ENCODE measurements around the gene NTRK1.

Gene NTRK1

GRCh38 chr1:156814571-156815260 is 45.9 kb upstream of the NTRK1 start:
- Mint-ChIP-seq H3K9me3 (no peaks in the 10 kb centered on the region), H3K4me3 (peak overlapping the region; percentile 75), H3K4me1 (peaks cover 58% of the 10 kb centered on the region), H3K27me3 (ENCODE audit: low read depth, poor library complexity) (peaks cover 44% of the 10 kb centered on the region), H3K36me3 (ENCODE audit: low read depth) (peaks cover 5% of the 10 kb centered on the region), H3K27ac (no peak overlapping the region)
- TF ChIP-seq, protein P1, sequence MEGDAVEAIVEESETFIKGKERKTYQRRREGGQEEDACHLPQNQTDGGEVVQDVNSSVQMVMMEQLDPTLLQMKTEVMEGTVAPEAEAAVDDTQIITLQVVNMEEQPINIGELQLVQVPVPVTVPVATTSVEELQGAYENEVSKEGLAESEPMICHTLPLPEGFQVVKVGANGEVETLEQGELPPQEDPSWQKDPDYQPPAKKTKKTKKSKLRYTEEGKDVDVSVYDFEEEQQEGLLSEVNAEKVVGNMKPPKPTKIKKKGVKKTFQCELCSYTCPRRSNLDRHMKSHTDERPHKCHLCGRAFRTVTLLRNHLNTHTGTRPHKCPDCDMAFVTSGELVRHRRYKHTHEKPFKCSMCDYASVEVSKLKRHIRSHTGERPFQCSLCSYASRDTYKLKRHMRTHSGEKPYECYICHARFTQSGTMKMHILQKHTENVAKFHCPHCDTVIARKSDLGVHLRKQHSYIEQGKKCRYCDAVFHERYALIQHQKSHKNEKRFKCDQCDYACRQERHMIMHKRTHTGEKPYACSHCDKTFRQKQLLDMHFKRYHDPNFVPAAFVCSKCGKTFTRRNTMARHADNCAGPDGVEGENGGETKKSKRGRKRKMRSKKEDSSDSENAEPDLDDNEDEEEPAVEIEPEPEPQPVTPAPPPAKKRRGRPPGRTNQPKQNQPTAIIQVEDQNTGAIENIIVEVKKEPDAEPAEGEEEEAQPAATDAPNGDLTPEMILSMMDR (IDR thresholded peaks at IDR 0.05), result no peak
- no peak for DNase-seq

DNA sequence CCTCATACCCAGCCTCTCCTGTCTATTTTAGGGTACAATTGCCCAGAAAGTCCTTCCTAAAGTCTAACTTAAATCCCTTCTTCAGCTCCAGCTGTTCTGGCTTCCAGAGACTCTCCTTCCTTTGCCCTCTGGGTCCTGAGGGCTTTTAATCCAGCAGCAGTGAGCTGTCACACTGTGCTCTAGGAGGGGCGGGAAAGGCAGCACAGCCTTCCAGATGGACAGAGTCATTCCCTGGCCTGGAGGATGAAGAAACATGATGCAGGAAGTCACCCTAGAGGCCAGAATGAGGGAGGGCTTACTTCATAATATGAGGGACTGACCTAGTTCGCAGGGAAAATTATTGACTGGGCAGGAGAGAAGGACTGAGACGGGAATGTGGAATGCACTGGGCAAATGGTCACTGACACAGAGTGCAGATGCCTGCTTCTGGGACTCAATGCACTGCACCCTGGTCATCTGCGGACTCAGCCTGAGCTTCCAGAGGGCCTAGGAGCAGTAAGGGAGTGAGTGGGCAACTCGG is 45.3 kb upstream of the NTRK1 start:
- H3K36me3 Mint-ChIP-seq (ENCODE audit: low read depth), result peaks cover 5% of the 10 kb centered on the region
- TF ChIP-seq, protein P1 (IDR thresholded peaks at IDR 0.05), result no peak
- peaks cover 5% of the 10 kb centered on the region for H3K9me3 Mint-ChIP-seq
- no peak for DNase-seq
- peaks cover 57% of the 10 kb centered on the region for H3K4me1 Mint-ChIP-seq
- H3K27me3 Mint-ChIP-seq (ENCODE audit: low read depth, poor library complexity), result peaks cover 46% of the 10 kb centered on the region
- no peak overlapping the region for H3K4me3 Mint-ChIP-seq
- H3K27ac Mint-ChIP-seq, result peak overlapping the region; percentile 85

DNA sequence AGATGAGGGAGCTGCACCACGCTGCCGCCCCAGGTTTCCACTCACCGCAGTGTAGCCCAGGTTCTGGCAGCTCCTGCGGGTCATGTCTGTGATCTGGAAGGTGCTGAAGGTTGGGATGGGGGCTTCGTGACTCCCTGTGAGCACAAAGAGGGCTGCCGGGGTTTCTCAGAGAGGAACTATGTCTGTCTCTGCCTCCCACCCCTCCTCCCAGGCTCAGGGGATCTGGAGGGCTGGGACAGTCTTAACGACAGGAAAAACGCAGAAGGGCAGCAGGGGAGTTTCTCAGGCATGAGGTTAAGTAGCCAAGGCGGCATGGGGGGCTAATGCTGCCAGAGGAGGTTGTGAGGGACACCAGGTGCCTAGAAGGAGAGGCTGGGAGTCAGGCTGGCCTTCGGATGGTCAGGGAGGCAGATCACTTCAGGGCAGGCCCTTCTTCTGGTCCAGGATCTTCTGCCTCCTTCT is 44.7 kb upstream of the NTRK1 start:
- Mint-ChIP-seq H3K36me3 (ENCODE audit: low read depth) (peaks cover 4% of the 10 kb centered on the region), H3K4me3 (no peak overlapping the region), H3K4me1 (peaks cover 55% of the 10 kb centered on the region), H3K27me3 (ENCODE audit: low read depth, poor library complexity) (peaks cover 49% of the 10 kb centered on the region), H3K27ac (peak overlapping the region; percentile 46), H3K9me3 (peaks cover 11% of the 10 kb centered on the region)
- DNase-seq, result no peak
- TF ChIP-seq, protein P1 (IDR thresholded peaks at IDR 0.05), result no peak

DNA sequence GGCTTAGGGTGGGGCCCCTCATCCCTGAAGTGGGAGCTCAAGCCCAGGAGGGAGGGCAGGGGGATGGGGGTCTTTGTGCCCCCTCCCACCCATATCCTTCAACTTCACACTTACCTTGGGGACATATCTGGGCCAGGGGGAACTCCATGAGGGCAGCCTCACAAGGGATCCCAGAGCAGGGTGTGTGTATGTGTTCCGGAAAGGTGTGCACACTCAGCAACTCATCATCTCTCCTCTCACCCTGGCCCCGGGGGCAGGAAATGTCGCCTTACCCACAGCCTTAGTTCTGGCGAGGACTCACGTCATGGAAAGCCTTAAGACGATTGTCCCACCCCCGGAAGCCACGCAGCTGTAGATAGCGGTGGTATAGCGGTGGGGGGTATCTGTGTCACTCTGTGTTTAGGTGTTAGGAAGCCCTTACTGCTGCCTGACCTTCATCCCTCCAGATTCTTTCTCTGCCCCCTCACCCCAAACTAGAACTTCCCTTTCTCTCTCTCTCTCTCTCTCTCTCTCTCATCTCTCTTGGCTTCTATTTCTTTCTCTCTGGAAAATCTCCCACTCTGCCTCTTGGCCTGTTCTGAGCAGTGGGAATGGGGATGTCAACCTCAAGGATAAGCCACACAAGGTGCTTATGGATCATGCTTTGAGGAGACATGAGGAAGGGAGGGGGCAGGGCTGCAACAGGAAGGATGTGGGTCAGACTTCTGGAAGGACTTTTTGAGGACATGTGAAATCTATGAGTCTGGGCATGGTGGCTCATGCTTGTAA is 43.9 kb upstream of the NTRK1 start, which contains the start of gene SH2D2A:
Gene SH2D2A (minus strand): TSS at position 288 of the 768 bp plus-strand sequence. CDS start 140 bp downstream, at position 148.
- Mint-ChIP-seq H3K27me3 (ENCODE audit: low read depth, poor library complexity) (peaks cover 52% of the 10 kb centered on the region), H3K4me1 (peaks cover 47% of the 10 kb centered on the region), H3K36me3 (ENCODE audit: low read depth) (no peaks in the 10 kb centered on the region), H3K27ac (peak within 1 kb of the TSS; percentile 46), H3K4me3 (no peak within 1 kb of the TSS), H3K9me3 (peaks cover 17% of the 10 kb centered on the region)
- no peak for DNase-seq
- TF ChIP-seq, protein P1 (IDR thresholded peaks at IDR 0.05), result no peak

DNA sequence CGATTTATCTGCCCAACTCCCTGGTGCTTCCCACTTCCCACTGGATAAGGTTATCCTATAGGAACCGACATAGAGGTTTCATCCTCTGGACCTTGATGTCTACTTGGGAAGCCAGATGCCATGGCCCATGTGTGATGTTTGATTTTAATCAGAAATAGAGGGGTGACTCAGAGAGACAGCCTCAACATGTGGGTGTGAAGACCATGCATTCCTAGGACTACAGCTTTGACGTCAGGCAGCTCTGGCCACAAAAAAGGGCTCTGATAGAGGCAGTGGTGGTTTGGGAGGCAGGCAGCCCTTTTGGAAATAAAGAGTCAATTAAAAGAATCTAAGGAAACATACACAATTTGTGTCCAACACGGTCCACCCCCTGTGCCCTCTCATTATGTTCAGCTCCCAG is 38.9 kb upstream of the NTRK1 start:
- peaks cover 17% of the 10 kb centered on the region for H3K9me3 Mint-ChIP-seq
- H3K27ac Mint-ChIP-seq, result no peak overlapping the region
- peaks cover 54% of the 10 kb centered on the region for H3K27me3 Mint-ChIP-seq (ENCODE audit: low read depth, poor library complexity)
- no peaks in the 10 kb centered on the region for H3K36me3 Mint-ChIP-seq (ENCODE audit: low read depth)
- DNase-seq, result no peak
- TF ChIP-seq, protein P1 (IDR thresholded peaks at IDR 0.05), result no peak
- no peak overlapping the region for H3K4me3 Mint-ChIP-seq
- H3K4me1 Mint-ChIP-seq, result peaks cover 1% of the 10 kb centered on the region
